ENCODE results near the gene ALAS1. TPM values are rescaled to one million over a fixed set of nuclear protein-coding genes. Genes with fewer than 3 reads are reported as not detected.
A peak's percentile ranks its signal among the peaks of the same experiment; 100 is the strongest.

ALAS1 gene
- total and polyA plus RNA-seq, 9 of the 15 experiments (the other 6 are each of a cell fraction or from before 2014, with no cell fraction given) = 21.4 to 49.5 (median 34.4) TPM

- TF ChIP-seq ETV6 (IDR thresholded peaks at IDR 0.05; ENCODE audit: borderline replicate concordance in 1 of 2, low read depth in 2 of 2, low read length in 1 of 2) = no peak
- no peak for TF ChIP-seq ETV6 (CRISPR knock-in tag; IDR thresholded peaks at IDR 0.05; ENCODE audit: borderline replicate concordance)
- no peak for TF ChIP-seq HDAC6 (IDR thresholded peaks at IDR 0.05; ENCODE audit: low read depth, low read length)
- no peak for TF ChIP-seq SREBF2 (CRISPR knock-in tag; IDR thresholded peaks at IDR 0.05)
- TF ChIP-seq POLR2AphosphoS5 (IDR thresholded peaks at IDR 0.05; ENCODE audit: control insufficient read depth, insufficient read depth, low read depth, low read length) = peak; percentile 46; the same call in 1 of the 2 replicates
- peak; percentile 78 to 82 for TF ChIP-seq FOXK2 (conservative IDR thresholded peaks at IDR 0.05 in 1 of 2, IDR thresholded peaks at IDR 0.05 in 1 of 2; ENCODE audit: low read depth in 2 of 2)
- TF ChIP-seq MTA2 (IDR thresholded peaks at IDR 0.05; ENCODE audit: low read depth) = no peak
- TF ChIP-seq CGGBP1 (CRISPR knock-in tag; IDR thresholded peaks at IDR 0.05) = no peak
- TF ChIP-seq ZNF586 (CRISPR knock-in tag; conservative IDR thresholded peaks at IDR 0.05) = no peak
- no peak for TF ChIP-seq RUNX1 (IDR thresholded peaks at IDR 0.05; ENCODE audit: low read depth)
- TF ChIP-seq CHD4 (IDR thresholded peaks at IDR 0.05; ENCODE audit: insufficient read depth, insufficient replicate concordance, low read depth, low read length, poor library complexity, severe bottlenecking) = no peak
- no peak for TF ChIP-seq ZNF239 (CRISPR knock-in tag; IDR thresholded peaks at IDR 0.05)
- TF ChIP-seq CXXC5 (CRISPR knock-in tag; IDR thresholded peaks at IDR 0.05) = peak; percentile 76
- TF ChIP-seq HNRNPLL (IDR thresholded peaks at IDR 0.05; ENCODE audit: low read depth, low read length, poor library complexity, severe bottlenecking) = peak; percentile 83
- no peak for TF ChIP-seq KLF16 (IDR thresholded peaks at IDR 0.05)
- no peak for TF ChIP-seq MAFF (IDR thresholded peaks at IDR 0.05; ENCODE audit: low read length)
- TF ChIP-seq NR2C2 (CRISPR knock-in tag; IDR thresholded peaks at IDR 0.05) = no peak
- TF ChIP-seq NR2C2 (tag; IDR thresholded peaks at IDR 0.05) = peak; percentile 61; the same call in 1 of the 2 replicates
- TF ChIP-seq, protein P1, sequence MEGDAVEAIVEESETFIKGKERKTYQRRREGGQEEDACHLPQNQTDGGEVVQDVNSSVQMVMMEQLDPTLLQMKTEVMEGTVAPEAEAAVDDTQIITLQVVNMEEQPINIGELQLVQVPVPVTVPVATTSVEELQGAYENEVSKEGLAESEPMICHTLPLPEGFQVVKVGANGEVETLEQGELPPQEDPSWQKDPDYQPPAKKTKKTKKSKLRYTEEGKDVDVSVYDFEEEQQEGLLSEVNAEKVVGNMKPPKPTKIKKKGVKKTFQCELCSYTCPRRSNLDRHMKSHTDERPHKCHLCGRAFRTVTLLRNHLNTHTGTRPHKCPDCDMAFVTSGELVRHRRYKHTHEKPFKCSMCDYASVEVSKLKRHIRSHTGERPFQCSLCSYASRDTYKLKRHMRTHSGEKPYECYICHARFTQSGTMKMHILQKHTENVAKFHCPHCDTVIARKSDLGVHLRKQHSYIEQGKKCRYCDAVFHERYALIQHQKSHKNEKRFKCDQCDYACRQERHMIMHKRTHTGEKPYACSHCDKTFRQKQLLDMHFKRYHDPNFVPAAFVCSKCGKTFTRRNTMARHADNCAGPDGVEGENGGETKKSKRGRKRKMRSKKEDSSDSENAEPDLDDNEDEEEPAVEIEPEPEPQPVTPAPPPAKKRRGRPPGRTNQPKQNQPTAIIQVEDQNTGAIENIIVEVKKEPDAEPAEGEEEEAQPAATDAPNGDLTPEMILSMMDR (IDR thresholded peaks at IDR 0.05 in 2 of 3, conservative IDR thresholded peaks at IDR 0.05 in 1 of 3; ENCODE audit: insufficient read depth in 2 of 3, low read depth in 1 of 3, low read length in 3 of 3) = no peak
- TF ChIP-seq, protein P2, sequence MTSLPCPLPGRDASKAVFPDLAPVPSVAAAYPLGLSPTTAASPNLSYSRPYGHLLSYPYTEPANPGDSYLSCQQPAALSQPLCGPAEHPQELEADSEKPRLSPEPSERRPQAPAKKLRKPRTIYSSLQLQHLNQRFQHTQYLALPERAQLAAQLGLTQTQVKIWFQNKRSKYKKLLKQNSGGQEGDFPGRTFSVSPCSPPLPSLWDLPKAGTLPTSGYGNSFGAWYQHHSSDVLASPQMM (CRISPR knock-in tag; IDR thresholded peaks at IDR 0.05) = no peak
- peak; percentile 57; the same call in 1 of the 2 replicates for TF ChIP-seq ZNF589 (CRISPR knock-in tag; IDR thresholded peaks at IDR 0.05; ENCODE audit: low read depth)
- no peak for TF ChIP-seq HDAC8 (tag; IDR thresholded peaks at IDR 0.05)
- TF ChIP-seq ZNF764 (CRISPR knock-in tag; IDR thresholded peaks at IDR 0.05; ENCODE audit: low read depth) = no peak
- TF ChIP-seq CAMTA2 (CRISPR knock-in tag; conservative IDR thresholded peaks at IDR 0.05) = no peak
- TF ChIP-seq ELF4 (CRISPR knock-in tag; IDR thresholded peaks at IDR 0.05) = no peak
- TF ChIP-seq NFE2L1 (tag; IDR thresholded peaks at IDR 0.05; ENCODE audit: borderline replicate concordance, low read depth) = no peak
- no peak for TF ChIP-seq ZNF121 (CRISPR knock-in tag; conservative IDR thresholded peaks at IDR 0.05)
Observed at GRCh38 chr3:52154135-52155094, 43.5 kb upstream of the ALAS1 start, which contains the start of gene POC1A (continued).

Measured in K562 (cell line).